ENCODE results near the gene ABCA8. TPM values are rescaled to one million over a fixed set of nuclear protein-coding genes. Genes with fewer than 3 reads are reported as not detected.

ABCA8 gene
- total and polyA plus RNA-seq, 2 donors (not counting 1 experiment from before 2014, with no cell fraction given): 6.4 to 47.2 TPM

DNA sequence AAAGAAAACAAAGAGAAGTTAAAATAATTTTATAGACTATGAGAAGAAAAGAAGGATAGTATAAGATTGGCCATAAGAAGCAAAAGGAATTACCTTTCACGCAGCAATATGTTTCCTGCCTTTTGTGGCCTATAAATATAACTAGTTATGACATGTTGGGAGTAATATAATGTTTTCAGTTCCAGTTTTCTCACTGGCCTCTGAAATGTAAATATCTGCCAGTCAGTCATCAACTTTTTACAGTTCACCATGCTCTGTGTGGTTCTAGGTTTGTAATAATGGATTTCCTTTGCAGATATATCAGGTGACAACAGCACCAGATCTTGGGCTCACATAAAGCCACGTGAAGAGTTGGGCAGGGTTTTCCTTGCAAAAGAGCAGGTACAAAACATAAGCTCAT lies 94.3 kb downstream of the ABCA8 start:
- Histone ChIP-seq H4K20me1 (ENCODE audit: control insufficient read depth, extremely low read depth, insufficient read depth, low read length) (no peaks in the 10 kb centered on the region), H3K27me3 (ENCODE audit: control insufficient read depth, insufficient read depth, low read length) (no peaks in the 10 kb centered on the region), H3K9me3 (ENCODE audit: control insufficient read depth, insufficient read depth, low read depth, low read length) (no peaks in the 10 kb centered on the region), H3K27ac (ENCODE audit: insufficient read depth, low read length) (no peak overlapping the region), H3K9ac (ENCODE audit: insufficient read depth, low read length) (no peak overlapping the region), H3K36me3 (ENCODE audit: control insufficient read depth, insufficient read depth, low read length) (no peaks in the 10 kb centered on the region), H3K79me2 (ENCODE audit: control insufficient read depth, insufficient read depth, low read length) (no peaks in the 10 kb centered on the region), H2AFZ (ENCODE audit: low read length) (no peak overlapping the region), H3K4me1 (ENCODE audit: control insufficient read depth, extremely low read depth, insufficient read depth, low read length) (no peaks in the 10 kb centered on the region), H3K4me3 (replicated peaks in 1 of 4; ENCODE audit: control extremely low read depth in 1 of 4, insufficient read depth in 1 of 4, low read depth in 3 of 4, low read length in 4 of 4) (no peak overlapping the region), H3K4me2 (ENCODE audit: extremely low read depth, insufficient read depth, low read length) (no peak overlapping the region)
- no peak for TF ChIP-seq EZH2 (IDR thresholded peaks at IDR 0.05; ENCODE audit: low read length, missing control alignments)
- TF ChIP-seq, protein P1, sequence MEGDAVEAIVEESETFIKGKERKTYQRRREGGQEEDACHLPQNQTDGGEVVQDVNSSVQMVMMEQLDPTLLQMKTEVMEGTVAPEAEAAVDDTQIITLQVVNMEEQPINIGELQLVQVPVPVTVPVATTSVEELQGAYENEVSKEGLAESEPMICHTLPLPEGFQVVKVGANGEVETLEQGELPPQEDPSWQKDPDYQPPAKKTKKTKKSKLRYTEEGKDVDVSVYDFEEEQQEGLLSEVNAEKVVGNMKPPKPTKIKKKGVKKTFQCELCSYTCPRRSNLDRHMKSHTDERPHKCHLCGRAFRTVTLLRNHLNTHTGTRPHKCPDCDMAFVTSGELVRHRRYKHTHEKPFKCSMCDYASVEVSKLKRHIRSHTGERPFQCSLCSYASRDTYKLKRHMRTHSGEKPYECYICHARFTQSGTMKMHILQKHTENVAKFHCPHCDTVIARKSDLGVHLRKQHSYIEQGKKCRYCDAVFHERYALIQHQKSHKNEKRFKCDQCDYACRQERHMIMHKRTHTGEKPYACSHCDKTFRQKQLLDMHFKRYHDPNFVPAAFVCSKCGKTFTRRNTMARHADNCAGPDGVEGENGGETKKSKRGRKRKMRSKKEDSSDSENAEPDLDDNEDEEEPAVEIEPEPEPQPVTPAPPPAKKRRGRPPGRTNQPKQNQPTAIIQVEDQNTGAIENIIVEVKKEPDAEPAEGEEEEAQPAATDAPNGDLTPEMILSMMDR (conservative IDR thresholded peaks at IDR 0.05 in 1 of 2, IDR thresholded peaks at IDR 0.05 in 1 of 2; ENCODE audit: low read depth in 1 of 2, low read length in 2 of 2): no peak
- DNase-seq (ENCODE audit: low read depth in 2 of 2): no peak

DNA sequence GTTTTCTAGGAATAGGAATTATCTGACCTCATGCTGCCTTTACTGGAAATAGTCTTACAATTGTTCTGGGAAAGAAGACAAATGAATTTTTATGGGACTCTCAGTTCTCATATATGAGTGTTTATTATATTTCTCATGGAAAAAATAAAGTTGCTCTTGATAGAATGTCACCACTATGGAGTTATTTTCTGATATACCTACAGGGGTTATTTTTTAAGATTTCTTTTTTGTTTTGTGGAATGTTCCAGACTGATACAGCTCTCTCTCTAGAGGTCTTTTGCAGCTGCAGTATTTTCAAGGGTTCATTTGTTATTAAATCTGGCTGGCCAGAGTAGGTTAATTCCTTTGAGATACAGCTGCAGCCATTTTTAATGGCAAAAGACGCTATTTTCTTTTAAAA lies 100.7 kb downstream of the ABCA8 start:
- Histone ChIP-seq H4K20me1 (ENCODE audit: control insufficient read depth, extremely low read depth, insufficient read depth, low read length) (no peaks in the 10 kb centered on the region), H3K4me2 (ENCODE audit: extremely low read depth, insufficient read depth, low read length) (no peak overlapping the region), H3K9me3 (ENCODE audit: control insufficient read depth, insufficient read depth, low read depth, low read length) (no peaks in the 10 kb centered on the region), H3K36me3 (ENCODE audit: control insufficient read depth, insufficient read depth, low read length) (no peaks in the 10 kb centered on the region), H3K27ac (ENCODE audit: insufficient read depth, low read length) (no peak overlapping the region), H2AFZ (ENCODE audit: low read length) (no peak overlapping the region), H3K4me3 (replicated peaks in 1 of 4; ENCODE audit: control extremely low read depth in 1 of 4, insufficient read depth in 1 of 4, low read depth in 3 of 4, low read length in 4 of 4) (no peak overlapping the region), H3K4me1 (ENCODE audit: control insufficient read depth, extremely low read depth, insufficient read depth, low read length) (no peaks in the 10 kb centered on the region), H3K79me2 (ENCODE audit: control insufficient read depth, insufficient read depth, low read length) (no peaks in the 10 kb centered on the region), H3K9ac (ENCODE audit: insufficient read depth, low read length) (no peak overlapping the region), H3K27me3 (ENCODE audit: control insufficient read depth, insufficient read depth, low read length) (no peaks in the 10 kb centered on the region)
- TF ChIP-seq, protein P1 (conservative IDR thresholded peaks at IDR 0.05 in 1 of 2, IDR thresholded peaks at IDR 0.05 in 1 of 2; ENCODE audit: low read depth in 1 of 2, low read length in 2 of 2): no peak
- TF ChIP-seq EZH2 (IDR thresholded peaks at IDR 0.05; ENCODE audit: low read length, missing control alignments): no peak
- DNase-seq (ENCODE audit: low read depth in 2 of 2): no peak

DNA sequence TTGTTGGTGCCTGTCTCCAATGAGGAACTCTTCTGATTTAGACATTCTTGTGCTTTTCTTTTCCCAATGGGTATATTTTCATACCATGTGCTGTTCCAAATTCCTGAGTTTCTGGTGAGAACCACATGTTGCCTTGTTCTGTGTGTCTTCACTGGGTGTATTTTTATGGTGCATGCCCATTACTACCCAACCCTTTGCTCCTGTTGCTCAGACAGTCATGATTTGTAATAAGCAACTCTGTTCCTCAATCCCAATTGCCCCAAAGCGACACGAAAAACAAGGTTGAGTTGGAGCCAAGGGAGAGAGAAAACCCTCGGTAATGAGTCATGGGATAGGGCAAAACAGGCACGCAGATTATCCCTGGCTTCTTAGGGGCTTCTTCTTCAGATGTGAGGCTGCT lies 101.8 kb downstream of the ABCA8 start:
- H3K79me2 ChIP-seq (ENCODE audit: control insufficient read depth, insufficient read depth, low read length): no peaks in the 10 kb centered on the region
- H3K4me2 ChIP-seq (ENCODE audit: extremely low read depth, insufficient read depth, low read length): no peak overlapping the region
- no peaks in the 10 kb centered on the region for H3K27me3 ChIP-seq (ENCODE audit: control insufficient read depth, insufficient read depth, low read length)
- H3K9ac ChIP-seq (ENCODE audit: insufficient read depth, low read length): no peak overlapping the region
- H2AFZ ChIP-seq (ENCODE audit: low read length): no peak overlapping the region
- no peaks in the 10 kb centered on the region for H3K9me3 ChIP-seq (ENCODE audit: control insufficient read depth, insufficient read depth, low read depth, low read length)
- no peaks in the 10 kb centered on the region for H3K36me3 ChIP-seq (ENCODE audit: control insufficient read depth, insufficient read depth, low read length)
- no peaks in the 10 kb centered on the region for H4K20me1 ChIP-seq (ENCODE audit: control insufficient read depth, extremely low read depth, insufficient read depth, low read length)
- no peak overlapping the region for H3K27ac ChIP-seq (ENCODE audit: insufficient read depth, low read length)
- H3K4me3 ChIP-seq (replicated peaks in 1 of 4; ENCODE audit: control extremely low read depth in 1 of 4, insufficient read depth in 1 of 4, low read depth in 3 of 4, low read length in 4 of 4): no peak overlapping the region
- DNase-seq (ENCODE audit: low read depth in 2 of 2): no peak
- TF ChIP-seq EZH2 (IDR thresholded peaks at IDR 0.05; ENCODE audit: low read length, missing control alignments): no peak
- TF ChIP-seq, protein P1 (conservative IDR thresholded peaks at IDR 0.05 in 1 of 2, IDR thresholded peaks at IDR 0.05 in 1 of 2; ENCODE audit: low read depth in 1 of 2, low read length in 2 of 2): no peak
- no peaks in the 10 kb centered on the region for H3K4me1 ChIP-seq (ENCODE audit: control insufficient read depth, extremely low read depth, insufficient read depth, low read length)

Data from fibroblast of lung (primary cell).